Mononuclear cell (primary cell): ENCODE measurements around the gene ORC5. TPM values are rescaled to one million over a fixed set of nuclear protein-coding genes. Genes with fewer than 3 reads are reported as not detected.

Experiments used
- H3K27me3 ChIP-seq: 2 replicates; pipeline ENCODE4 v1.6.0; 2011; ENCODE audit warnings: low read length, control low read depth; ENCODE audit not compliant: insufficient read depth
- H3K4me1 ChIP-seq: 2 replicates; pipeline ENCODE4 v1.5.1; 2011; ENCODE audit warnings: mild to moderate bottlenecking, low read length, control low read depth; ENCODE audit not compliant: insufficient read depth
- H3K4me3 ChIP-seq: 2 replicates; pipeline ENCODE4 v1.5.1; 2011; ENCODE audit warnings: mild to moderate bottlenecking, low read length, moderate library complexity
- H3K9me3 ChIP-seq: 2 replicates; pipeline ENCODE4 v1.5.1; 2011; ENCODE audit warnings: low read depth, mild to moderate bottlenecking, control low read depth, low read length
- total RNA-seq: library from RNA; depleted of rRNA; stranded (reverse); fragments of >200 nt; gene quantifications from one replicate; pipeline ENCODE4 v1.2.3, GENCODE V29; 2012

The ORC5 gene
- total RNA-seq, 1 donor, result 19.4 TPM

- no peaks in the 10 kb centered on the region for H3K27me3 ChIP-seq
- H3K9me3 ChIP-seq, result no peaks in the 10 kb centered on the region
- no peaks in the 10 kb centered on the region for H3K4me1 ChIP-seq
- no peak overlapping the region for H3K4me3 ChIP-seq
These were observed 47.4 kb downstream of the ORC5 start for GRCh38 chr7:104160375-104160774.

GRCh38 chr7:104156842-104157277 is 51.0 kb downstream of the ORC5 start:
- H3K27me3 ChIP-seq, result no peaks in the 10 kb centered on the region
- H3K4me3 ChIP-seq, result no peak overlapping the region
- H3K9me3 ChIP-seq, result no peaks in the 10 kb centered on the region
- H3K4me1 ChIP-seq, result no peaks in the 10 kb centered on the region

- Histone ChIP-seq H3K9me3 (no peaks in the 10 kb centered on the region), H3K4me1 (no peaks in the 10 kb centered on the region), H3K27me3 (no peaks in the 10 kb centered on the region), H3K4me3 (no peak overlapping the region)
These were observed 54.5 kb downstream of the ORC5 start for GRCh38 chr7:104153287-104153686.

- no peaks in the 10 kb centered on the region for H3K9me3 ChIP-seq
- H3K27me3 ChIP-seq, result no peaks in the 10 kb centered on the region
- no peak overlapping the region for H3K4me3 ChIP-seq
- H3K4me1 ChIP-seq, result no peaks in the 10 kb centered on the region
These were observed 55.3 kb downstream of the ORC5 start for GRCh38 chr7:104152468-104152867.

- no peaks in the 10 kb centered on the region for H3K4me1 ChIP-seq
- no peak overlapping the region for H3K4me3 ChIP-seq
- H3K27me3 ChIP-seq, result no peaks in the 10 kb centered on the region
- no peaks in the 10 kb centered on the region for H3K9me3 ChIP-seq
These were observed 57.3 kb downstream of the ORC5 start for GRCh38 chr7:104150470-104150869.

GRCh38 chr7:104149822-104150221 is 58.0 kb downstream of the ORC5 start:
- Histone ChIP-seq H3K4me3 (no peak overlapping the region), H3K4me1 (no peaks in the 10 kb centered on the region), H3K9me3 (no peaks in the 10 kb centered on the region), H3K27me3 (no peaks in the 10 kb centered on the region)

- Histone ChIP-seq H3K4me3 (no peak overlapping the region), H3K9me3 (no peaks in the 10 kb centered on the region)
These were observed 65.7 kb downstream of the ORC5 start for GRCh38 chr7:104142147-104142546.

GRCh38 chr7:104137971-104138370 is 69.8 kb downstream of the ORC5 start:
- Histone ChIP-seq H3K4me3 (no peak overlapping the region), H3K4me1 (no peaks in the 10 kb centered on the region), H3K27me3 (no peaks in the 10 kb centered on the region), H3K9me3 (no peaks in the 10 kb centered on the region)

More at GRCh38 chr7:104142147-104142546, 65.7 kb downstream of the ORC5 start:
- Histone ChIP-seq H3K4me1 (no peaks in the 10 kb centered on the region), H3K27me3 (no peaks in the 10 kb centered on the region)

- H3K4me1 ChIP-seq, result no peaks in the 10 kb centered on the region
- no peaks in the 10 kb centered on the region for H3K9me3 ChIP-seq
- H3K27me3 ChIP-seq, result no peaks in the 10 kb centered on the region
- no peak overlapping the region for H3K4me3 ChIP-seq
These were observed 70.3 kb downstream of the ORC5 start for GRCh38 chr7:104137511-104137910.

GRCh38 chr7:104136981-104137380 is 70.8 kb downstream of the ORC5 start:
- no peaks in the 10 kb centered on the region for H3K27me3 ChIP-seq
- no peaks in the 10 kb centered on the region for H3K9me3 ChIP-seq
- no peaks in the 10 kb centered on the region for H3K4me1 ChIP-seq
- no peak overlapping the region for H3K4me3 ChIP-seq

- no peaks in the 10 kb centered on the region for H3K4me1 ChIP-seq
- no peak overlapping the region for H3K4me3 ChIP-seq
- no peaks in the 10 kb centered on the region for H3K9me3 ChIP-seq
- H3K27me3 ChIP-seq, result no peaks in the 10 kb centered on the region
These were observed 71.3 kb downstream of the ORC5 start for GRCh38 chr7:104136561-104136960.

GRCh38 chr7:104135760-104136558 is 71.9 kb downstream of the ORC5 start:
- Histone ChIP-seq H3K4me1 (no peaks in the 10 kb centered on the region), H3K9me3 (no peaks in the 10 kb centered on the region), H3K27me3 (no peaks in the 10 kb centered on the region), H3K4me3 (no peak overlapping the region)

GRCh38 chr7:104133238-104133637 is 74.6 kb downstream of the ORC5 start:
- Histone ChIP-seq H3K4me3 (no peak overlapping the region), H3K9me3 (no peaks in the 10 kb centered on the region), H3K4me1 (no peaks in the 10 kb centered on the region)

GRCh38 chr7:104130726-104131125 is 77.1 kb downstream of the ORC5 start:
- H3K27me3 ChIP-seq, result no peaks in the 10 kb centered on the region
- no peaks in the 10 kb centered on the region for H3K9me3 ChIP-seq
- H3K4me1 ChIP-seq, result no peaks in the 10 kb centered on the region
- H3K4me3 ChIP-seq, result no peak overlapping the region

More at GRCh38 chr7:104133238-104133637, 74.6 kb downstream of the ORC5 start:
- no peaks in the 10 kb centered on the region for H3K27me3 ChIP-seq

- Histone ChIP-seq H3K27me3 (no peaks in the 10 kb centered on the region), H3K9me3 (no peaks in the 10 kb centered on the region), H3K4me3 (no peak overlapping the region), H3K4me1 (no peaks in the 10 kb centered on the region)
These were observed 80.6 kb downstream of the ORC5 start for GRCh38 chr7:104127204-104127603.

- Histone ChIP-seq H3K9me3 (no peaks in the 10 kb centered on the region), H3K27me3 (no peaks in the 10 kb centered on the region), H3K4me3 (no peak overlapping the region), H3K4me1 (no peaks in the 10 kb centered on the region)
These were observed 81.4 kb downstream of the ORC5 start for GRCh38 chr7:104126411-104126841.
